Stimulated activated naive B cell treated with anti-CD40 and anti-IgM and Interleukin-4, amounts not matched to agents 10 μg/mL and 1 μg/mL and 100 μg/mL, for 72 hours (primary cell): ENCODE results near the gene POLR1D.

Experiments used
- ATAC-seq, 2 donors: fragments of 150-1000 bp; cut with Tn5 transposase; replicated peaks; 2 replicates each; pipeline ENCODE4 v1.10.0; 2021; ENCODE audit warnings: moderate library complexity in 1 of 2
- DNase-seq: peaks from one replicate; pipeline ENCODE4 v3.0.0; 2021
- H3K27ac Mint-ChIP-seq: one replicate; pipeline ENCODE4 v1.8.0; 2022; ENCODE audit warnings: mild to moderate bottlenecking, mixed read lengths
- H3K27me3 Mint-ChIP-seq, 2 donors: one replicate each; pipeline ENCODE4 v1.8.0; 2022; ENCODE audit warnings: mixed read lengths in 2 of 2
- H3K36me3 Mint-ChIP-seq, 2 donors: one replicate each; pipeline ENCODE4 v1.8.0; 2022; ENCODE audit warnings: mixed read lengths in 2 of 2, mild to moderate bottlenecking in 1 of 2
- H3K4me1 Mint-ChIP-seq, 2 donors: one replicate each; pipeline ENCODE4 v1.8.0; 2022; ENCODE audit warnings: mixed read lengths in 2 of 2, mild to moderate bottlenecking in 1 of 2
- H3K4me3 Mint-ChIP-seq, 2 donors: one replicate each; pipeline ENCODE4 v1.8.0; 2022; ENCODE audit warnings: mild to moderate bottlenecking in 2 of 2, mixed read lengths in 2 of 2, moderate library complexity in 1 of 2
- H3K9me3 Mint-ChIP-seq, 2 donors: one replicate each; pipeline ENCODE4 v1.8.0; 2022; ENCODE audit warnings: mixed read lengths in 2 of 2, mild to moderate bottlenecking in 1 of 2

The POLR1D gene

GRCh38 chr13:27599845-27600553, 21.7 kb upstream of the POLR1D start:
- no peak for ATAC-seq
- no peak overlapping the region for H3K4me3 Mint-ChIP-seq
- peaks cover 0 to 3% of the 10 kb centered on the region in 2 donors for H3K9me3 Mint-ChIP-seq
- H3K4me1 Mint-ChIP-seq, result peaks cover 8 to 25% of the 10 kb centered on the region in 2 donors
- DNase-seq, result no peak
- H3K27me3 Mint-ChIP-seq, result no peaks in the 10 kb centered on the region
- H3K36me3 Mint-ChIP-seq, result peaks cover 0 to 3% of the 10 kb centered on the region in 2 donors
- no peak overlapping the region for H3K27ac Mint-ChIP-seq

- Mint-ChIP-seq H3K27me3 (no peaks in the 10 kb centered on the region), H3K9me3 (peaks cover 0 to 3% of the 10 kb centered on the region in 2 donors), H3K4me3 (no peak overlapping the region), H3K27ac (no peak overlapping the region), H3K36me3 (peaks cover 0 to 3% of the 10 kb centered on the region in 2 donors), H3K4me1 (peaks cover 12 to 33% of the 10 kb centered on the region in 2 donors)
- DNase-seq (no peak), ATAC-seq (no peak)
Observed at GRCh38 chr13:27600711-27601110, 21.0 kb upstream of the POLR1D start.

GRCh38 chr13:27601208-27601607, 20.5 kb upstream of the POLR1D start:
- H3K36me3 Mint-ChIP-seq, result peaks cover 0 to 3% of the 10 kb centered on the region in 2 donors
- peaks cover 0 to 3% of the 10 kb centered on the region in 2 donors for H3K9me3 Mint-ChIP-seq
- H3K27me3 Mint-ChIP-seq, result no peaks in the 10 kb centered on the region
- no peak overlapping the region for H3K4me3 Mint-ChIP-seq
- no peak for DNase-seq
- peaks cover 14 to 36% of the 10 kb centered on the region in 2 donors for H3K4me1 Mint-ChIP-seq
- no peak for ATAC-seq
- H3K27ac Mint-ChIP-seq, result no peak overlapping the region

GRCh38 chr13:27601803-27602202, 19.9 kb upstream of the POLR1D start:
- Mint-ChIP-seq H3K27ac (no peak overlapping the region), H3K27me3 (no peaks in the 10 kb centered on the region), H3K36me3 (peaks cover 0 to 3% of the 10 kb centered on the region in 2 donors), H3K9me3 (peaks cover 0 to 3% of the 10 kb centered on the region in 2 donors), H3K4me1 (peaks cover 16 to 41% of the 10 kb centered on the region in 2 donors), H3K4me3 (no peak overlapping the region)
- no peak for DNase-seq
- no peak for ATAC-seq

GRCh38 chr13:27605099-27605498, 16.6 kb upstream of the POLR1D start:
- Mint-ChIP-seq H3K9me3 (peaks cover 0 to 3% of the 10 kb centered on the region in 2 donors), H3K4me1 (peaks cover 23 to 55% of the 10 kb centered on the region in 2 donors), H3K27ac (no peak overlapping the region), H3K27me3 (no peaks in the 10 kb centered on the region), H3K36me3 (peaks cover 0 to 3% of the 10 kb centered on the region in 2 donors), H3K4me3 (no peak overlapping the region)
- DNase-seq (no peak), ATAC-seq (peak in 1 of 2 donors; percentile 41)

GRCh38 chr13:27605610-27606200, 16.0 kb upstream of the POLR1D start:
- peaks cover 26 to 55% of the 10 kb centered on the region in 2 donors for H3K4me1 Mint-ChIP-seq
- no peak for DNase-seq
- peaks cover 0 to 3% of the 10 kb centered on the region in 2 donors for H3K36me3 Mint-ChIP-seq
- no peak overlapping the region for H3K4me3 Mint-ChIP-seq
- no peaks in the 10 kb centered on the region for H3K27me3 Mint-ChIP-seq
- no peak overlapping the region for H3K27ac Mint-ChIP-seq
- no peak for ATAC-seq
- H3K9me3 Mint-ChIP-seq, result peaks cover 0 to 3% of the 10 kb centered on the region in 2 donors

- no peak for DNase-seq
- Mint-ChIP-seq H3K36me3 (peaks cover 0 to 3% of the 10 kb centered on the region in 2 donors), H3K4me1 (peaks cover 32 to 57% of the 10 kb centered on the region in 2 donors), H3K9me3 (peaks cover 0 to 3% of the 10 kb centered on the region in 2 donors), H3K4me3 (no peak overlapping the region), H3K27ac (peak overlapping the region; percentile 38), H3K27me3 (no peaks in the 10 kb centered on the region)
- no peak for ATAC-seq
Observed at GRCh38 chr13:27607125-27607524, 14.6 kb upstream of the POLR1D start.

DNA sequence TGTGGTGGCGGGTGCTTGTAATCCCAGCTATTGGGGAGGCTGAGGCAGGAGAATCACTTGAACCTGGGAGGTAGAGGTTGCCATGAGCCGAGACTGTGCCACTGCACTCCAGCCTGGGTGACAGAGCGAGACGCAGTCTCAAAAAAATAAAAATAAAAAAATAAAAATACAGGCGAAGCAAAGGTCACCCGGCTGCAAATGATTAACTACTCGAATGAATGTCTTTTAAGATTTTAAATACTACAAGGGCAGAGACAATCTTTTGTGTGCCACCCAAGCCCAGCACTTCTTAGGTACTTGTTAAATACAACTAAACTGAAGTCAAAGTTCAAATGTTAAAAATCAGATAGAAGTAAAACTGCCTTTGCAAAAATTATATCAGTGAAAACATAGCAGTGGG, 8.1 kb upstream of the POLR1D start:
- no peaks in the 10 kb centered on the region for H3K27me3 Mint-ChIP-seq
- ATAC-seq (no peak), DNase-seq (no peak)
- no peak overlapping the region for H3K27ac Mint-ChIP-seq
- H3K4me3 Mint-ChIP-seq, result no peak overlapping the region
- no peaks in the 10 kb centered on the region for H3K9me3 Mint-ChIP-seq
- peaks cover 0 to 14% of the 10 kb centered on the region in 2 donors for H3K36me3 Mint-ChIP-seq
- peaks cover 39 to 42% of the 10 kb centered on the region in 2 donors for H3K4me1 Mint-ChIP-seq

GRCh38 chr13:27617881-27618321, 3.8 kb upstream of the POLR1D start:
- no peak overlapping the region for H3K4me3 Mint-ChIP-seq
- H3K27me3 Mint-ChIP-seq, result no peaks in the 10 kb centered on the region
- H3K9me3 Mint-ChIP-seq, result no peaks in the 10 kb centered on the region
- H3K36me3 Mint-ChIP-seq, result peaks cover 1 to 22% of the 10 kb centered on the region in 2 donors
- no peak for ATAC-seq
- DNase-seq, result no peak
- H3K4me1 Mint-ChIP-seq, result peaks cover 33 to 37% of the 10 kb centered on the region in 2 donors
- H3K27ac Mint-ChIP-seq, result no peak overlapping the region

DNA sequence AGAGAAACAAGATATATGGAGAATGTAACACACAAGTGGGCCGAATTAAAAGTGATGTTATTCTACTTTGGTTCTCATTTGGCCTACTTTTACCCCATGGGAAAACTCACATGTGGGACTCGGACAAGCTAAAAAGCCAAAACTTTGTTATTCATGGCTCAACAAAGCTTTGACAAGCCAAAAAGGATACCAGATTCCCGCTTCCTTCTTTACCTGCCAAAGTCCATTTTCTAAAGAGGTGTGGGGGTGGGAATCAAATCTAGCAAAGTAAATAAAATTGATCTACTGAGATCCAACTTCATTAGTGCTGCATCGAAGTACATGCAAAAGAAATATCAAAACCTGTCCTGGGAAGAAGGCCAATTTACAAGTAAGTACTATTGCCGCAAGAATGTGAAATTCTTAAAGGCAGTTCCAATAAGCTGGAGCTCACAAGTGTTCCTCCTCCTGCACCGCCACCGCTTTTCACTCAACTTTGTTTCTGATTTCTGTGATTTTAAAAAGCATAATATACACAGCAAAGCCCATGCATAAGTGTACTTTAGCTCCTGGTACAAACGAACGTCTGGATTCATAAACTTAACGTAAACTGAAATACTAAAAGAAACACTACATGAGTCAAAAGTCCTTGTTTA, 2.5 kb upstream of the POLR1D start:
- DNase-seq (no peak), ATAC-seq (no peak)
- peaks cover 6 to 27% of the 10 kb centered on the region in 2 donors for H3K36me3 Mint-ChIP-seq
- no peaks in the 10 kb centered on the region for H3K9me3 Mint-ChIP-seq
- peak overlapping the region; percentile 85 to 94 for H3K4me3 Mint-ChIP-seq
- peaks cover 36 to 50% of the 10 kb centered on the region in 2 donors for H3K4me1 Mint-ChIP-seq
- no peak overlapping the region for H3K27ac Mint-ChIP-seq
- no peaks in the 10 kb centered on the region for H3K27me3 Mint-ChIP-seq

GRCh38 chr13:27619728-27620376, 1.8 kb upstream of the POLR1D start:
- no peaks in the 10 kb centered on the region for H3K27me3 Mint-ChIP-seq
- ATAC-seq (peak; percentile 29 to 32), DNase-seq (no peak)
- H3K9me3 Mint-ChIP-seq, result no peaks in the 10 kb centered on the region
- peaks cover 34 to 55% of the 10 kb centered on the region in 2 donors for H3K4me1 Mint-ChIP-seq
- H3K4me3 Mint-ChIP-seq, result peak overlapping the region; percentile 85 to 94
- peaks cover 7 to 24% of the 10 kb centered on the region in 2 donors for H3K36me3 Mint-ChIP-seq
- H3K27ac Mint-ChIP-seq, result peak overlapping the region; percentile 84

DNA sequence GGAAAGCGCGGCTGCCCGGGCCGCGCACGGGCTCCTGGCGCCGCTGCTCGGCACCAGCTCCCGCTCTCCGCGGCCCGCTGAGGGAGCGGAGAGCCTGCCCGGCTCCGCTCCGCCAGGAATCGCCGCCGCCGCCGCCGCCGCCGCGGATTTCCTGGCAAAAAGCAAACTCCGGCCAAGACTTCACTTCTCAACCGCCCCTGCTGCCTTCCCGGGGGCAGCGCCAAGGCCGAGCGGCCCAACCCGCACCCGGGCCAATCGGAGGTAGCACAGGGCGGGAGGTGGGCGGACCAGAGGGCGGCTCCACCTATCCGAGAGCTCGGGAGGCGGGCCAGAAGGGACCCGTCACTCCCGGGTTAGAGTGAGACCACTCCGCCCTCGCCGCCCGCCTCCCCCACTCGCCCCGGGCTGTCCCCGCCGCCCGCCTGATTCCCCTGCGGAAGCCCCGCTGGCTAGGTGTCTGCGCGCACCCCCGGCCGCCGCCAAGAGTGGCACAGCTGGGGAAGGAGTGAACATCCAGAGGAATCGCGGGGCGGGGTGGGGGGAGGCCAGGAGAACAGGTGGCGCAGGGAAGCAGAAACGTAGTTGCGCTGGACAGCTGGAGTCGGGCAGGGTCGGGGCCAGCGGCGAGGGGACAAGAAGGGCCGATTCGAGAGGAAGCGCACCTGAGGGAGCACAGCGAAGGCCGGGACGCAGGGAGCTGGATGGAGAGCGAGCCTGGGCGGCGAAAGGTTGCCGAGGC, 1.1 kb upstream of the POLR1D start, which contains the start of gene LNX2:
LNX2 (minus strand) TSS at position 153 of the 739 bp plus-strand sequence. CDS start 38,826 bp downstream, outside the sequence.
- Mint-ChIP-seq H3K4me1 (peaks cover 39 to 62% of the 10 kb centered on the region in 2 donors), H3K9me3 (no peaks in the 10 kb centered on the region), H3K27ac (peak within 1 kb of the TSS; percentile 93), H3K36me3 (peaks cover 13 to 29% of the 10 kb centered on the region in 2 donors), H3K27me3 (no peaks in the 10 kb centered on the region), H3K4me3 (peak within 1 kb of the TSS; percentile 94)
- peak; percentile 92 for ATAC-seq
- DNase-seq, result peak; percentile 98

DNA sequence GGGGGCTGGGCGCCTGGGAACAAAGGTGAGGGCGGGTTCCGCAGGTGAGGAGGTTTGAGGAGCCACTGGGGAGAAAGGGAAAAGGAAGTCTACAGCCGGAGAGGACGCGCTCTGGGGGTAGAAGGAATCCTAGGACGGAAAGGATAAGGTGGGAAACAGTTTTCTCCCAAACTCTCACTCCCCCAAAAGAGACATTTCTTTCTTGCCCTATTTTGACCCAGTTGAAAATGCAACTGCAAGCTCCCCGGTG, 651 bp upstream of the POLR1D start:
- peaks cover 40 to 67% of the 10 kb centered on the region in 2 donors for H3K4me1 Mint-ChIP-seq
- no peaks in the 10 kb centered on the region for H3K9me3 Mint-ChIP-seq
- peak overlapping the region; percentile 93 for H3K27ac Mint-ChIP-seq
- H3K4me3 Mint-ChIP-seq, result peak overlapping the region; percentile 94
- no peak for ATAC-seq
- H3K27me3 Mint-ChIP-seq, result no peaks in the 10 kb centered on the region
- peaks cover 16 to 33% of the 10 kb centered on the region in 2 donors for H3K36me3 Mint-ChIP-seq
- no peak for DNase-seq
